ENCODE measurements around the gene SYNE4. TPM values are rescaled to one million over a fixed set of nuclear protein-coding genes. Genes with fewer than 3 reads are reported as not detected.
"Not testable (repeated sequence)": the region's sequence is repeated elsewhere in the genome, so short reads cannot be mapped to it uniquely, and the experiment has no call there.

SYNE4 gene
- total and polyA plus RNA-seq, 2 donors = 3.1 to 5.8 TPM

GRCh38 chr19:35973487-35973886 is 35.1 kb downstream of the SYNE4 start:
- 45% methylated on average over 8 of the region's 8 CpGs for WGBS
- Histone ChIP-seq H3K27me3 (ENCODE audit: control insufficient read depth in 2 of 2, insufficient read depth in 1 of 2, low read length in 1 of 2) (peaks cover 0 to 3% of the 10 kb centered on the region in 2 donors), H3K4me1 (ENCODE audit: control insufficient read depth in 2 of 2, insufficient read depth in 2 of 2, low read length in 2 of 2) (peaks cover 0 to 3% of the 10 kb centered on the region in 2 donors), H3K36me3 (ENCODE audit: control insufficient read depth in 2 of 2, insufficient read depth in 2 of 2, low read length in 1 of 2) (no peaks in the 10 kb centered on the region), H3K9me3 (ENCODE audit: control insufficient read depth in 2 of 2, insufficient read depth in 1 of 2, low read length in 1 of 2) (no peaks in the 10 kb centered on the region), H3K27ac (ENCODE audit: low read depth in 1 of 2, low read length in 1 of 2) (no peak overlapping the region), H3K4me3 (ENCODE audit: low read length in 2 of 2) (no peak overlapping the region)
- no peak for DNase-seq (ENCODE audit: low read depth in 6 of 9, low spot score in 9 of 9)

- Histone ChIP-seq H3K4me3 (ENCODE audit: low read length in 2 of 2) (no peak overlapping the region), H3K27me3 (ENCODE audit: control insufficient read depth in 2 of 2, insufficient read depth in 1 of 2, low read length in 1 of 2) (no peaks in the 10 kb centered on the region), H3K4me1 (ENCODE audit: control insufficient read depth in 2 of 2, insufficient read depth in 2 of 2, low read length in 2 of 2) (peaks cover 0 to 3% of the 10 kb centered on the region in 2 donors), H3K27ac (ENCODE audit: low read depth in 1 of 2, low read length in 1 of 2) (no peak overlapping the region), H3K36me3 (ENCODE audit: control insufficient read depth in 2 of 2, insufficient read depth in 2 of 2, low read length in 1 of 2) (no peaks in the 10 kb centered on the region), H3K9me3 (ENCODE audit: control insufficient read depth in 2 of 2, insufficient read depth in 1 of 2, low read length in 1 of 2) (no peaks in the 10 kb centered on the region)
- WGBS = 80% methylated on average over 3 of the region's 3 CpGs
- DNase-seq (ENCODE audit: low read depth in 6 of 9, low spot score in 9 of 9) = no peak
Measured at GRCh38 chr19:35966771-35967170, 41.8 kb downstream of the SYNE4 start.

- peak in 4 of 9 donors; percentile 29 to 56 (median 50) for DNase-seq (ENCODE audit: low read depth in 6 of 9, low spot score in 9 of 9)
- Histone ChIP-seq H3K27ac (ENCODE audit: low read depth in 1 of 2, low read length in 1 of 2) (no peak overlapping the region), H3K9me3 (ENCODE audit: control insufficient read depth in 2 of 2, insufficient read depth in 1 of 2, low read length in 1 of 2) (peaks cover 0 to 5% of the 10 kb centered on the region in 2 donors), H3K4me3 (ENCODE audit: low read length in 2 of 2) (no peak overlapping the region), H3K27me3 (ENCODE audit: control insufficient read depth in 2 of 2, insufficient read depth in 1 of 2, low read length in 1 of 2) (peaks cover 19 to 28% of the 10 kb centered on the region in 2 donors), H3K36me3 (ENCODE audit: control insufficient read depth in 2 of 2, insufficient read depth in 2 of 2, low read length in 1 of 2) (no peaks in the 10 kb centered on the region), H3K4me1 (ENCODE audit: control insufficient read depth in 2 of 2, insufficient read depth in 2 of 2, low read length in 2 of 2) (no peaks in the 10 kb centered on the region)
- 12% methylated on average over 9 of the region's 9 CpGs for WGBS
Measured at GRCh38 chr19:35963514-35963913, 45.1 kb downstream of the SYNE4 start.

GRCh38 chr19:35960432-35960972 is 48.1 kb downstream of the SYNE4 start:
- Histone ChIP-seq H3K36me3 (ENCODE audit: control insufficient read depth in 2 of 2, insufficient read depth in 2 of 2, low read length in 1 of 2) (no peaks in the 10 kb centered on the region), H3K27me3 (ENCODE audit: control insufficient read depth in 2 of 2, insufficient read depth in 1 of 2, low read length in 1 of 2) (peaks cover 25 to 41% of the 10 kb centered on the region in 2 donors), H3K27ac (ENCODE audit: low read depth in 1 of 2, low read length in 1 of 2) (peak overlapping the region in 1 of 2 donors; percentile 27), H3K9me3 (ENCODE audit: control insufficient read depth in 2 of 2, insufficient read depth in 1 of 2, low read length in 1 of 2) (peaks cover 0 to 5% of the 10 kb centered on the region in 2 donors), H3K4me3 (ENCODE audit: low read length in 2 of 2) (no peak overlapping the region), H3K4me1 (ENCODE audit: control insufficient read depth in 2 of 2, insufficient read depth in 2 of 2, low read length in 2 of 2) (peaks cover 0 to 2% of the 10 kb centered on the region in 2 donors)
- 89% methylated on average over 7 of the region's 7 CpGs for WGBS
- no peak for DNase-seq (ENCODE audit: low read depth in 6 of 9, low spot score in 9 of 9)

- Histone ChIP-seq H3K27ac (ENCODE audit: low read depth in 1 of 2, low read length in 1 of 2) (no peak overlapping the region), H3K4me3 (ENCODE audit: low read length in 2 of 2) (no peak overlapping the region)
Measured at GRCh38 chr19:35959968-35960320, 48.7 kb downstream of the SYNE4 start.

GRCh38 chr19:35959040-35959967 is 49.3 kb downstream of the SYNE4 start:
- Histone ChIP-seq H3K9me3 (ENCODE audit: control insufficient read depth in 2 of 2, insufficient read depth in 1 of 2, low read length in 1 of 2) (peaks cover 0 to 5% of the 10 kb centered on the region in 2 donors), H3K27me3 (ENCODE audit: control insufficient read depth in 2 of 2, insufficient read depth in 1 of 2, low read length in 1 of 2) (peaks cover 25 to 41% of the 10 kb centered on the region in 2 donors), H3K36me3 (ENCODE audit: control insufficient read depth in 2 of 2, insufficient read depth in 2 of 2, low read length in 1 of 2) (no peaks in the 10 kb centered on the region), H3K4me3 (ENCODE audit: low read length in 2 of 2) (peak overlapping the region in 1 of 2 donors; percentile 19), H3K4me1 (ENCODE audit: control insufficient read depth in 2 of 2, insufficient read depth in 2 of 2, low read length in 2 of 2) (peaks cover 0 to 2% of the 10 kb centered on the region in 2 donors), H3K27ac (ENCODE audit: low read depth in 1 of 2, low read length in 1 of 2) (no peak overlapping the region)
- peak in 2 of 9 donors; percentile 36 to 51 for DNase-seq (ENCODE audit: low read depth in 6 of 9, low spot score in 9 of 9)
- 14% methylated on average over 97 of the region's 97 CpGs for WGBS

More at GRCh38 chr19:35959968-35960320, 48.7 kb downstream of the SYNE4 start:
- Histone ChIP-seq H3K9me3 (ENCODE audit: control insufficient read depth in 2 of 2, insufficient read depth in 1 of 2, low read length in 1 of 2) (peaks cover 0 to 5% of the 10 kb centered on the region in 2 donors), H3K36me3 (ENCODE audit: control insufficient read depth in 2 of 2, insufficient read depth in 2 of 2, low read length in 1 of 2) (no peaks in the 10 kb centered on the region), H3K4me1 (ENCODE audit: control insufficient read depth in 2 of 2, insufficient read depth in 2 of 2, low read length in 2 of 2) (peaks cover 0 to 2% of the 10 kb centered on the region in 2 donors), H3K27me3 (ENCODE audit: control insufficient read depth in 2 of 2, insufficient read depth in 1 of 2, low read length in 1 of 2) (peaks cover 25 to 41% of the 10 kb centered on the region in 2 donors)
- no peak for DNase-seq (ENCODE audit: low read depth in 6 of 9, low spot score in 9 of 9)
- WGBS = 41% methylated on average over 20 of the region's 20 CpGs

GRCh38 chr19:35958660-35959039 is 50.0 kb downstream of the SYNE4 start:
- WGBS = 39% methylated on average over 15 of the region's 15 CpGs
- peak overlapping the region in 1 of 2 donors; percentile 19 for H3K4me3 ChIP-seq (ENCODE audit: low read length in 2 of 2)
- DNase-seq (ENCODE audit: low read depth in 6 of 9, low spot score in 9 of 9) = no peak

GRCh38 chr19:35957411-35957810 is 51.2 kb downstream of the SYNE4 start:
- H3K4me3 ChIP-seq (ENCODE audit: low read length in 2 of 2); H3K27ac ChIP-seq (ENCODE audit: low read depth in 1 of 2, low read length in 1 of 2); DNase-seq (ENCODE audit: low read depth in 6 of 9, low spot score in 9 of 9); H3K9me3 ChIP-seq (ENCODE audit: control insufficient read depth in 2 of 2, insufficient read depth in 1 of 2, low read length in 1 of 2); H3K36me3 ChIP-seq (ENCODE audit: control insufficient read depth in 2 of 2, insufficient read depth in 2 of 2, low read length in 1 of 2): not testable (repeated sequence)
- peaks cover 16 to 18% of the 10 kb centered on the region in 2 donors for H3K4me1 ChIP-seq (ENCODE audit: control insufficient read depth in 2 of 2, insufficient read depth in 2 of 2, low read length in 2 of 2)
- H3K27me3 ChIP-seq (ENCODE audit: control insufficient read depth in 2 of 2, insufficient read depth in 1 of 2, low read length in 1 of 2) = peaks cover 25 to 41% of the 10 kb centered on the region in 2 donors
- WGBS = 91% methylated on average over 8 of the region's 8 CpGs

More at GRCh38 chr19:35958660-35959039, 50.0 kb downstream of the SYNE4 start:
- peaks cover 25 to 41% of the 10 kb centered on the region in 2 donors for H3K27me3 ChIP-seq (ENCODE audit: control insufficient read depth in 2 of 2, insufficient read depth in 1 of 2, low read length in 1 of 2)
- H3K4me1 ChIP-seq (ENCODE audit: control insufficient read depth in 2 of 2, insufficient read depth in 2 of 2, low read length in 2 of 2) = peaks cover 5 to 8% of the 10 kb centered on the region in 2 donors
- H3K36me3 ChIP-seq (ENCODE audit: control insufficient read depth in 2 of 2, insufficient read depth in 2 of 2, low read length in 1 of 2) = no peaks in the 10 kb centered on the region
- no peak overlapping the region for H3K27ac ChIP-seq (ENCODE audit: low read depth in 1 of 2, low read length in 1 of 2)
- peaks cover 0 to 5% of the 10 kb centered on the region in 2 donors for H3K9me3 ChIP-seq (ENCODE audit: control insufficient read depth in 2 of 2, insufficient read depth in 1 of 2, low read length in 1 of 2)

All from thymus (tissue), 11 donors.